ENCODE results near the gene FZD10. TPM values are rescaled to one million over a fixed set of nuclear protein-coding genes. Genes with fewer than 3 reads are reported as not detected.

FZD10 gene
- total and polyA plus RNA-seq, 2 donors = 3.5 to 4.3 TPM

GRCh38 chr12:130185455-130186391 is 23.5 kb downstream of the FZD10 start:
- no peak overlapping the region for H3K4me3 ChIP-seq (ENCODE audit: low read depth, low read length)
- no peak for DNase-seq (ENCODE audit: extremely low spot score)
- WGBS = 87% methylated on average over 30 of the region's 30 CpGs
- no peaks in the 10 kb centered on the region for H3K36me3 ChIP-seq (ENCODE audit: insufficient read depth)
- no peaks in the 10 kb centered on the region for H3K4me1 ChIP-seq (ENCODE audit: insufficient read depth)
- no peak overlapping the region for H3K27ac ChIP-seq (ENCODE audit: low read depth)

DNA sequence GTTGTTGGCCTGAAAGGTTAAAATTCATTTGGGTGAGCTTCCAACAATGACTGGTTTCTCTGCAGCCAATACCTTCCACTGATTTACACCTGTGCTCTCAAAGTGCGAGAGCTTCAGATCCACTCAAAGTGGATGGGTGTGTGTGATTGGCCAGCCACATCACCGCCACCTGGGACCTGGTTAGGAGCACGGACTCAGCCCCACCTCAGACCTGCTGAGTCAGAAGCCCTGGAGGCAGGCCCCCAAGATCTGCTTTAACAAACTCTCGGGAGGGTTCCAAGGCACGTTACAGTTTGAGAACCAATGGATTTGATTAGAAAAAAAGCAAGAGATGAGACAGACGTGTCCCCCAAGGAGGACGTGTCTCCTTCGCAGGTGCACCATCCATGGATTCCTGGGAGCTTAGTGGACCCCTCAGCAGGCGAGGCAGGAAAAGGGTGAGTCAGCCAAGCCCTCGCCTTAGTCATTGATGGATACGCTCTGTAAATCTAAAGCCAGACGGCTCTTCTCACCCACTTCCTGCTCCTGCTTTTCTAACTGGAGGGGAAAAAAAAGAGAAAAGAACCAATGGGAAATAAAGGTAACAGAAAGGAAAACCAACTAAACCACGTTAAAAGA is 24.5 kb downstream of the FZD10 start:
- Histone ChIP-seq H3K27ac (ENCODE audit: low read depth) (no peak overlapping the region), H3K4me3 (ENCODE audit: low read depth, low read length) (no peak overlapping the region), H3K36me3 (ENCODE audit: insufficient read depth) (no peaks in the 10 kb centered on the region), H3K4me1 (ENCODE audit: insufficient read depth) (no peaks in the 10 kb centered on the region)
- no peak for DNase-seq (ENCODE audit: extremely low spot score)
- 36% methylated on average over 13 of the region's 13 CpGs for WGBS

GRCh38 chr12:130192642-130193345 is 30.5 kb downstream of the FZD10 start:
- no peak for DNase-seq (ENCODE audit: extremely low spot score)
- no peak overlapping the region for H3K4me3 ChIP-seq (ENCODE audit: low read depth, low read length)
- 46% methylated on average over 19 of the region's 19 CpGs for WGBS

GRCh38 chr12:130194154-130194553 is 31.9 kb downstream of the FZD10 start:
- Histone ChIP-seq H3K36me3 (ENCODE audit: insufficient read depth) (no peaks in the 10 kb centered on the region), H3K4me3 (ENCODE audit: low read depth, low read length) (no peak overlapping the region), H3K4me1 (ENCODE audit: insufficient read depth) (no peaks in the 10 kb centered on the region), H3K27ac (ENCODE audit: low read depth) (no peak overlapping the region)
- no peak for DNase-seq (ENCODE audit: extremely low spot score)
- WGBS = 63% methylated on average over 10 of the region's 10 CpGs

More at GRCh38 chr12:130192642-130193345, 30.5 kb downstream of the FZD10 start:
- no peaks in the 10 kb centered on the region for H3K4me1 ChIP-seq (ENCODE audit: insufficient read depth)
- H3K27ac ChIP-seq (ENCODE audit: low read depth) = no peak overlapping the region
- H3K36me3 ChIP-seq (ENCODE audit: insufficient read depth) = no peaks in the 10 kb centered on the region

- DNase-seq (ENCODE audit: extremely low spot score) = no peak
- 91% methylated on average over 7 of the region's 7 CpGs for WGBS
- Histone ChIP-seq H3K36me3 (ENCODE audit: insufficient read depth) (no peaks in the 10 kb centered on the region), H3K27ac (ENCODE audit: low read depth) (no peak overlapping the region), H3K4me3 (ENCODE audit: low read depth, low read length) (no peak overlapping the region), H3K4me1 (ENCODE audit: insufficient read depth) (no peaks in the 10 kb centered on the region)
Observed at GRCh38 chr12:130195369-130195768, 33.1 kb downstream of the FZD10 start.

- Histone ChIP-seq H3K36me3 (ENCODE audit: insufficient read depth) (no peaks in the 10 kb centered on the region), H3K4me1 (ENCODE audit: insufficient read depth) (no peaks in the 10 kb centered on the region), H3K27ac (ENCODE audit: low read depth) (no peak overlapping the region), H3K4me3 (ENCODE audit: low read depth, low read length) (no peak overlapping the region)
- 66% methylated on average over 12 of the region's 12 CpGs for WGBS
- no peak for DNase-seq (ENCODE audit: extremely low spot score)
Observed at GRCh38 chr12:130195776-130196175, 33.5 kb downstream of the FZD10 start.

DNA sequence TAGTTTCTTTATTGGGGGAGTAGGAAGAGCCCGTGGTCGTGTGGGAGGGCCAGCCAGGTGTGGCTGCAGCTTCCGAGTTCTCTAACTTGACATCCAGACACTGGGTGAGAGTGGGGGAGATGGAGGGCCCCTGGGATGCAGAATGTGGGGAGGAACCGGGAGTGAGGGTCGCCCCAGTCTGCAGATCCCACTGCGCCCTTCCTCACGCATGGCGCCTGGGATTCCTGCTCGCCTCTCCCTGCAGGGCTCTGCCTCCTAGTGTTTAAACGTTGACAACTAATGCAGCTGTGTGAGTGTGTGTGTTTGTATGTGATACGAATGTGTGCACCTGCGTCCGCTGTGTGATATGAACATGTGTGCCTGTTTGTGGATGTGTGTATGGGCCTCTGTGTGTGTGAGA is 34.6 kb downstream of the FZD10 start:
- Histone ChIP-seq H3K36me3 (ENCODE audit: insufficient read depth) (no peaks in the 10 kb centered on the region), H3K4me1 (ENCODE audit: insufficient read depth) (no peaks in the 10 kb centered on the region), H3K27ac (ENCODE audit: low read depth) (no peak overlapping the region), H3K4me3 (ENCODE audit: low read depth, low read length) (no peak overlapping the region)
- 63% methylated on average over 13 of the region's 13 CpGs for WGBS
- DNase-seq (ENCODE audit: extremely low spot score) = no peak

DNA sequence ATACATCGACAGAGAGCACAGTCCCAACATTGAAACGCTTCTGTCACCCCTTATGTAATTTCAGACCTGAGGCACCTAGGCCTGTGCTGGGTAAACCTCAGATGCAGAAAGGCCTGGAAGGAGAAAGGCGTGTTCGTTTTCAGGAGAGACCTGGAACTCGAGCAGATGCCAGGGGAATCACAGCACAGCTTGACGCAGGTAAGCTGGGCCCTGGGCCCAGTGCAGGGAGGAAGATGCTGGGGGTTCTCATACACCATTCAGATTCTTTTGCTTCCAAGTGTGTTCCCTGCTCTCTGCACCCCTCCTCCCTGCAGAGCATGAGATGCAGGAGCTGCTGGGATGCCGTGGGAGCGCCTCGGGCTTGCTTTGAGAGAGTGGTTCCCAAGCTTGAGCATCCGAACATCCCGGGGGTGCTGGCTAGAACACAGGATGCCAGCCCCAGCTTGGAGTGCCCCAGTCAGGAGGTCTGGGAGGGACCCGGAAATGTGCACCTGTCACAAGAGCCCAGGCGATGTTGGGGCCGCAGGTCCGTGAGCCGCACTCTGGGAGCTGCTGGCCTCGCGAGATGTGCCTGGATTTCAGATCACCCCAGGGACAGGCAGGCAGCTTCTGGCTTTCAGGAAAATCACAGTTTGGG is 35.9 kb downstream of the FZD10 start:
- Histone ChIP-seq H3K4me3 (ENCODE audit: low read depth, low read length) (no peak overlapping the region), H3K27ac (ENCODE audit: low read depth) (no peak overlapping the region), H3K36me3 (ENCODE audit: insufficient read depth) (no peaks in the 10 kb centered on the region), H3K4me1 (ENCODE audit: insufficient read depth) (no peaks in the 10 kb centered on the region)
- WGBS = 88% methylated on average over 18 of the region's 18 CpGs
- DNase-seq (ENCODE audit: extremely low spot score) = no peak

GRCh38 chr12:130198663-130199060 is 36.4 kb downstream of the FZD10 start:
- DNase-seq (ENCODE audit: extremely low spot score) = no peak
- Histone ChIP-seq H3K4me1 (ENCODE audit: insufficient read depth) (no peaks in the 10 kb centered on the region), H3K36me3 (ENCODE audit: insufficient read depth) (no peaks in the 10 kb centered on the region), H3K4me3 (ENCODE audit: low read depth, low read length) (no peak overlapping the region), H3K27ac (ENCODE audit: low read depth) (no peak overlapping the region)
- WGBS = 78% methylated on average over 16 of the region's 16 CpGs

GRCh38 chr12:130199581-130200390 is 37.5 kb downstream of the FZD10 start:
- Histone ChIP-seq H3K36me3 (ENCODE audit: insufficient read depth) (no peaks in the 10 kb centered on the region), H3K27ac (ENCODE audit: low read depth) (no peak overlapping the region), H3K4me1 (ENCODE audit: insufficient read depth) (no peaks in the 10 kb centered on the region), H3K4me3 (ENCODE audit: low read depth, low read length) (no peak overlapping the region)
- no peak for DNase-seq (ENCODE audit: extremely low spot score)
- 58% methylated on average over 18 of the region's 18 CpGs for WGBS

DNA sequence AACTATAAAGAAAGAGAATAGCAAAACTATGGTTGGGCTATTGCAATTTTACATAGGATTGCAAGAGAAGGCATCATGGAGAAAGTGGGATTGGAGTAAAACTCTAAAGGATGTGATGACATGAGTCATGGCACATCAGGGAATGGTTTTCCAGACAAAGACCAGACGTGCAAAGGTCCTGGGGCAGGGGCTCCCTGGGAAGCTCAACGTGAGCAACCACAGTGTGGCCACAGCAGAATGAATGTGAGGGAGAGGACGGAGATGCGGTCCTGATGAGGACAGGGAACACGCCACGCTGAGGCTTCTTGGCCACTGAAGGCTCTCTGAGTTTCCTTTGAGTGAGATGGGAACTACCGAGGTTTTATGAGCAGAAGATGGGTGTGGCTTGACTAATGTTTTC is 38.2 kb downstream of the FZD10 start:
- no peaks in the 10 kb centered on the region for H3K36me3 ChIP-seq (ENCODE audit: insufficient read depth)
- H3K27ac ChIP-seq (ENCODE audit: low read depth) = no peak overlapping the region
- no peaks in the 10 kb centered on the region for H3K4me1 ChIP-seq (ENCODE audit: insufficient read depth)
- no peak for DNase-seq (ENCODE audit: extremely low spot score)
- 79% methylated on average over 7 of the region's 7 CpGs for WGBS
- H3K4me3 ChIP-seq (ENCODE audit: low read depth, low read length) = no peak overlapping the region

- H3K4me3 ChIP-seq (ENCODE audit: low read depth, low read length) = no peak overlapping the region
- H3K36me3 ChIP-seq (ENCODE audit: insufficient read depth) = no peaks in the 10 kb centered on the region
- no peak for DNase-seq (ENCODE audit: extremely low spot score)
- H3K27ac ChIP-seq (ENCODE audit: low read depth) = no peak overlapping the region
- 95% methylated on average over 8 of the region's 8 CpGs for WGBS
- no peaks in the 10 kb centered on the region for H3K4me1 ChIP-seq (ENCODE audit: insufficient read depth)
Observed at GRCh38 chr12:130201037-130201436, 38.8 kb downstream of the FZD10 start.

DNA sequence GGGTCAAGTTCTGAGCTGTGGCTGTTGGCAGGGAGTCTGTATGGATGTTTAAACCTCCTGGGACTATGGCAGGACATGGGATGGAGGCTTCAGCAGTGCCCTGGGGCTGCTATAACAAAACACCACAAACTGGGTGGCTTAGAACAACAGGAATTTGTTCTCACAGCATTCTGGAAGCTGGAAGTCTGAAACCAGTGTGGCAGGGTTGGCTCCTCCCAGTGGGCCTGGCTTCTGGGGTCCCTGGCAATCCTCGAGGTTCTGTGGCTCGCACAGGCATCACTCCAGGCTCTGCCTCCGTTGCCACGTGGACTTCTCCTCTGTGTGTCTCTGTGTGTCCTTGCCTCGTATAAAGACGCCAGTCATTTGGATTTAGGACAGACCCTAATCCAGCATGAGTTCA is 39.9 kb downstream of the FZD10 start:
- no peak overlapping the region for H3K27ac ChIP-seq (ENCODE audit: low read depth)
- no peak for DNase-seq (ENCODE audit: extremely low spot score)
- WGBS = 72% methylated on average over 6 of the region's 6 CpGs

More for the DNA sequence above, 39.9 kb downstream of the FZD10 start:
- Histone ChIP-seq H3K4me3 (ENCODE audit: low read depth, low read length) (no peak overlapping the region), H3K4me1 (ENCODE audit: insufficient read depth) (no peaks in the 10 kb centered on the region), H3K36me3 (ENCODE audit: insufficient read depth) (no peaks in the 10 kb centered on the region)
